IMR-90 (cell line): ENCODE results near the gene IDH3A.

Experiments used
- CEBPB ChIP-seq: IDR thresholded peaks from 2 replicates; pipeline ENCODE4 v1.6.1; 2012; ENCODE audit warnings: low read depth, low read length, improper control_type of control experiment
- CTCF ChIP-seq: conservative IDR thresholded peaks from 2 replicates; pipeline ENCODE4 v1.5.1; 2012; ENCODE audit warnings: mild to moderate bottlenecking, low read depth, low read length, improper control_type of control experiment
- FOS ChIP-seq: fragments of 150-350 bp; IDR thresholded peaks from 2 replicates; pipeline ENCODE4 v1.6.1; 2016; ENCODE audit warnings: low read depth, low read length
- MXI1 ChIP-seq: IDR thresholded peaks from 2 replicates; pipeline ENCODE4 v1.6.1; 2012; ENCODE audit warnings: low read depth, mild to moderate bottlenecking, low read length, moderate library complexity, borderline replicate concordance
- POLR2A ChIP-seq: IDR thresholded peaks from 2 replicates; pipeline ENCODE4 v1.6.1; 2012; ENCODE audit warnings: mild to moderate bottlenecking, low read depth, low read length
- RAD21 ChIP-seq: IDR thresholded peaks from 2 replicates; pipeline ENCODE4 v1.6.1; 2012; ENCODE audit warnings: low read length, improper control_type of control experiment
- RFX5 ChIP-seq: IDR thresholded peaks from 2 replicates; pipeline ENCODE4 v1.8.0; 2012; ENCODE audit warnings: low read depth, mild to moderate bottlenecking, low read length, moderate library complexity
- USF2 ChIP-seq: fragments of 150-350 bp; IDR thresholded peaks from 2 replicates; pipeline ENCODE4 v1.6.1; 2017; ENCODE audit warnings: mild to moderate bottlenecking, antibody characterized with exemption, low read length, low read depth

- no peak for TF ChIP-seq CEBPB
- TF ChIP-seq CTCF: no peak
- no peak for TF ChIP-seq RFX5
- no peak for TF ChIP-seq RAD21
- TF ChIP-seq POLR2A: no peak
- TF ChIP-seq FOS: no peak
- no peak for TF ChIP-seq USF2
- no peak for TF ChIP-seq MXI1
These were observed 19.3 kb upstream of the IDH3A start for GRCh38 chr15:78129751-78130287.
